CD14-positive monocyte (primary cell): Measurements from ENCODE around the gene ARMH3. TPM values are rescaled to one million over a fixed set of nuclear protein-coding genes. Genes with fewer than 3 reads are reported as not detected.

Source experiments
- DNase-seq, 3 donors: peaks; one replicate each; pipeline ENCODE4 v3.0.0-alpha.2; 2011 to 2022
- H2AFZ ChIP-seq: 2 replicates; pipeline ENCODE4 v1.6.0; 2012; ENCODE audit warnings: mild to moderate bottlenecking, low read depth, low read length, inconsistent platforms; ENCODE audit not compliant: insufficient read depth, poor library complexity, severe bottlenecking
- H3K27ac ChIP-seq, 2 donors: 1 replicate in 1 of 2; 2 replicates in 1 of 2; pipeline ENCODE4 v1.5.1; 2012 to 2013; ENCODE audit warnings: low read length in 2 of 2, control low read depth in 1 of 2, inconsistent platforms in 1 of 2, low read depth in 1 of 2, mild to moderate bottlenecking in 1 of 2
- H3K27me3 ChIP-seq, 2 donors: one replicate each; pipeline versions ENCODE4 v1.6.0 to v1.6.1; 2011 to 2013; ENCODE audit warnings: low read length in 2 of 2; ENCODE audit not compliant: control insufficient read depth in 2 of 2, insufficient read depth in 2 of 2
- H3K36me3 ChIP-seq, 2 donors: replicated peaks in 1 of 2; 1 replicate in 1 of 2; 2 replicates in 1 of 2; pipeline versions ENCODE4 v1.5.1 to v1.6.1; 2012 to 2013; ENCODE audit warnings: low read length in 2 of 2, control low read depth in 1 of 2, inconsistent platforms in 1 of 2, mild to moderate bottlenecking in 1 of 2; ENCODE audit not compliant: insufficient read depth in 2 of 2, control insufficient read depth in 1 of 2
- H3K4me1 ChIP-seq, 2 donors: 1 replicate in 1 of 2; 2 replicates in 1 of 2; pipeline versions ENCODE4 v1.5.1 to v1.6.1; 2012 to 2013; ENCODE audit warnings: low read length in 2 of 2, control low read depth in 1 of 2, inconsistent platforms in 1 of 2, mild to moderate bottlenecking in 1 of 2, moderate library complexity in 1 of 2; ENCODE audit not compliant: insufficient read depth in 2 of 2, control insufficient read depth in 1 of 2
- H3K4me2 ChIP-seq: replicated peaks from 2 replicates; pipeline ENCODE3; 2012; ENCODE audit warnings: low read length, moderate library complexity, mild to moderate bottlenecking; ENCODE audit not compliant: poor library complexity, severe bottlenecking; ENCODE audit errors: extremely low read depth
- H3K4me3 ChIP-seq, 3 experiments: fragments of 200-600 bp in 1 of 3; sonication (generic) in 1 of 3; replicated peaks in 1 of 3; 1 replicate in 2 of 3; 2 replicates in 1 of 3; pipeline ENCODE4 v1.5.1; 2011 to 2013; ENCODE audit warnings: low read length in 3 of 3, mild to moderate bottlenecking in 3 of 3, control low read depth in 2 of 3, low read depth in 2 of 3, inconsistent platforms in 1 of 3, moderate library complexity in 1 of 3
- H3K79me2 ChIP-seq: 2 replicates; pipeline ENCODE4 v1.6.0; 2012; ENCODE audit warnings: mild to moderate bottlenecking, control low read depth, inconsistent platforms, low read length, moderate library complexity; ENCODE audit not compliant: insufficient read depth
- H3K9ac ChIP-seq: 2 replicates; pipeline ENCODE4 v1.6.0; 2017; ENCODE audit warnings: low read length, mild to moderate bottlenecking; ENCODE audit not compliant: insufficient read depth, poor library complexity, severe bottlenecking
- H3K9me3 ChIP-seq, 2 donors: replicated peaks in 1 of 2; 1 replicate in 1 of 2; 2 replicates in 1 of 2; pipeline versions ENCODE4 v1.5.1 to v1.6.1; 2012 to 2013; ENCODE audit warnings: low read length in 2 of 2, control low read depth in 1 of 2; ENCODE audit not compliant: control insufficient read depth in 1 of 2, insufficient read depth in 1 of 2
- H4K20me1 ChIP-seq: 2 replicates; pipeline ENCODE4 v1.6.0; 2012; ENCODE audit warnings: mild to moderate bottlenecking, low read length, control low read depth, moderate library complexity; ENCODE audit not compliant: insufficient read depth
- H3K27ac Mint-ChIP-seq, 7 donors: one replicate each; pipeline ENCODE4 v1.8.0; 2020; ENCODE audit warnings: mild to moderate bottlenecking in 7 of 7, mixed read lengths in 7 of 7, moderate library complexity in 6 of 7, inconsistent platforms in 2 of 7
- H3K27me3 Mint-ChIP-seq, 3 donors: one replicate each; pipeline ENCODE4 v1.8.0; 2021 to 2022; ENCODE audit warnings: low read depth in 3 of 3, mild to moderate bottlenecking in 3 of 3, mixed read lengths in 3 of 3, moderate library complexity in 3 of 3, inconsistent platforms in 1 of 3
- H3K36me3 Mint-ChIP-seq, 2 donors: one replicate each; pipeline ENCODE4 v1.8.0; 2020; ENCODE audit warnings: mixed read lengths in 2 of 2, inconsistent platforms in 1 of 2, mild to moderate bottlenecking in 1 of 2
- H3K4me1 Mint-ChIP-seq: one replicate; pipeline ENCODE4 v1.8.0; 2020; ENCODE audit warnings: mild to moderate bottlenecking, mixed read lengths
- H3K4me3 Mint-ChIP-seq, 2 donors: one replicate each; pipeline ENCODE4 v1.8.0; 2020; ENCODE audit warnings: mild to moderate bottlenecking in 2 of 2, mixed read lengths in 2 of 2, moderate library complexity in 1 of 2
- H3K9me3 Mint-ChIP-seq, 7 donors: one replicate each; pipeline ENCODE4 v1.8.0; 2020 to 2022; ENCODE audit warnings: mixed read lengths in 7 of 7, mild to moderate bottlenecking in 6 of 7, moderate library complexity in 6 of 7, inconsistent platforms in 2 of 7
- WGBS: methylation state at CpG from one replicate; pipeline ENCODE4 v1.1.5; 2013; ENCODE audit warnings: missing lambda C conversion rate; ENCODE audit not compliant: insufficient coverage; 5-methylcytosine and 5-hydroxymethylcytosine counted together
- intact Hi-C, 2 donors: fragments of 100-400 bp; cut with micrococcal nuclease; formaldehyde crosslinking; loops; one replicate each; pipeline versions ENCODE4 v1.15.0 to v1.15.1; 2023
- polyA plus RNA-seq, 3 donors: library from polyadenylated mRNA; depleted of rRNA in 1 of 3; unstranded in 2 of 3; stranded (reverse) in 1 of 3; fragments of 300-500 nt in 2 of 3; fragments of >200 nt in 1 of 3; fragmentation: Illumina TruSeq in 2 of 3; gene quantifications; 1 replicate in 2 of 3; 2 replicates in 1 of 3; pipeline ENCODE4 v1.2.3, GENCODE V29; 2012 to 2021
- TF ChIP-seq, protein P1 (sequence below): fragments of 200-600 bp; IDR thresholded peaks from one replicate; pipeline ENCODE4 v1.8.0; 2022; ENCODE audit warnings: antibody characterized with exemption, mild to moderate bottlenecking

ARMH3 gene
- polyA plus RNA-seq, 3 donors, result 20.4 to 26.3 (median 22.1) TPM

DNA sequence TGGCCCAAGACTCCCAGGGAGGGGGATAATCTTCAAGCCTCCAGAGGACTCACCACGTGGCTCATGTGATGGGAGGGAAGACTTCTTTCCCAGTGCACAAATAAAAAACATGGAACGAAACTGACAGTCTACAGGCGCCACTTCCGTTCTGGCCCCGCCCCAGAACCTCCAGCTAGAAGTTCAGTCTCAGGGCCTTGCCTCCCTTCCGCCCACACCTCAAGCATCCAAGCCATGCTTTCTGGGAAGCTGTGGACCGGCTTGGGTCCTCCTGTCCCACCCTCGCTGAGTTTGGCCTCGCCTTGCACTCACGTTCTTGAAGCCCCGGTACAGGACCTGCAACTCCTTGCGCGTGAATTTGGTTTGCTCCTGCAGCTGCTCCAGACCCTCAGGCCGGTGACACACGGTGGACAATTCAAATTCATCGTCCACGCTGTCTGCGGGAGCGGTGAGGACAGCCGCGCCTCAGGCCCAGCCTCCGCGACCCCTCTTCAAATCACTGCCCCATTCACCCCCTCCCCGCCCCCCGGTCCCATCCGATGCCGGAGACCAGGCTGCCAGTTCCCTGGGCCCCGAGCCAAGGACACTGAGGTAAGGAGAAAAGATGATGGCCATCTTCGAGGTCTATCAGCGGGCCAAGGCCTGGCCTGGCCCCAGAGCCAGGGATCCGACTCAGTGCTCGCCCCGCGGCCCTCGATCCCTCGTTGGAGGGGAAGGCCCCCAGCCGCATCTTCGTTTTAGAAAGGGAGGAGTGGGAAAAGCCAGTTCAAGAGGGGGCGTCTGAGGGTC lies 227.0 kb downstream of the ARMH3 start:
- Histone ChIP-seq H2AFZ (no peak overlapping the region), H3K36me3 (peaks cover 0 to 9% of the 10 kb centered on the region in 2 donors), H3K4me2 (peak overlapping the region; percentile 89), H4K20me1 (peaks cover 8% of the 10 kb centered on the region), H3K79me2 (no peaks in the 10 kb centered on the region), H3K27ac (no peak overlapping the region), H3K4me3 (peak overlapping the region in 1 of 3 experiments; percentile 50), H3K9me3 (no peaks in the 10 kb centered on the region), H3K9ac (no peak overlapping the region), H3K4me1 (peaks cover 35 to 38% of the 10 kb centered on the region in 2 donors), H3K27me3 (no peaks in the 10 kb centered on the region)
- Mint-ChIP-seq H3K27me3 (peaks cover 0 to 2% (median 0%) of the 10 kb centered on the region in 3 donors), H3K4me1 (peaks cover 38% of the 10 kb centered on the region), H3K27ac (peak overlapping the region in 1 of 7 donors; percentile 3), H3K36me3 (peaks cover 10 to 13% of the 10 kb centered on the region in 2 donors), H3K4me3 (peak overlapping the region; percentile 21 to 31), H3K9me3 (no peaks in the 10 kb centered on the region)
- WGBS, result 77% methylated on average over 28 of the region's 39 CpGs
- TF ChIP-seq, protein P1, sequence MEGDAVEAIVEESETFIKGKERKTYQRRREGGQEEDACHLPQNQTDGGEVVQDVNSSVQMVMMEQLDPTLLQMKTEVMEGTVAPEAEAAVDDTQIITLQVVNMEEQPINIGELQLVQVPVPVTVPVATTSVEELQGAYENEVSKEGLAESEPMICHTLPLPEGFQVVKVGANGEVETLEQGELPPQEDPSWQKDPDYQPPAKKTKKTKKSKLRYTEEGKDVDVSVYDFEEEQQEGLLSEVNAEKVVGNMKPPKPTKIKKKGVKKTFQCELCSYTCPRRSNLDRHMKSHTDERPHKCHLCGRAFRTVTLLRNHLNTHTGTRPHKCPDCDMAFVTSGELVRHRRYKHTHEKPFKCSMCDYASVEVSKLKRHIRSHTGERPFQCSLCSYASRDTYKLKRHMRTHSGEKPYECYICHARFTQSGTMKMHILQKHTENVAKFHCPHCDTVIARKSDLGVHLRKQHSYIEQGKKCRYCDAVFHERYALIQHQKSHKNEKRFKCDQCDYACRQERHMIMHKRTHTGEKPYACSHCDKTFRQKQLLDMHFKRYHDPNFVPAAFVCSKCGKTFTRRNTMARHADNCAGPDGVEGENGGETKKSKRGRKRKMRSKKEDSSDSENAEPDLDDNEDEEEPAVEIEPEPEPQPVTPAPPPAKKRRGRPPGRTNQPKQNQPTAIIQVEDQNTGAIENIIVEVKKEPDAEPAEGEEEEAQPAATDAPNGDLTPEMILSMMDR, result no peak
- intact Hi-C loops, result no loop called here
- no peak for DNase-seq

DNA sequence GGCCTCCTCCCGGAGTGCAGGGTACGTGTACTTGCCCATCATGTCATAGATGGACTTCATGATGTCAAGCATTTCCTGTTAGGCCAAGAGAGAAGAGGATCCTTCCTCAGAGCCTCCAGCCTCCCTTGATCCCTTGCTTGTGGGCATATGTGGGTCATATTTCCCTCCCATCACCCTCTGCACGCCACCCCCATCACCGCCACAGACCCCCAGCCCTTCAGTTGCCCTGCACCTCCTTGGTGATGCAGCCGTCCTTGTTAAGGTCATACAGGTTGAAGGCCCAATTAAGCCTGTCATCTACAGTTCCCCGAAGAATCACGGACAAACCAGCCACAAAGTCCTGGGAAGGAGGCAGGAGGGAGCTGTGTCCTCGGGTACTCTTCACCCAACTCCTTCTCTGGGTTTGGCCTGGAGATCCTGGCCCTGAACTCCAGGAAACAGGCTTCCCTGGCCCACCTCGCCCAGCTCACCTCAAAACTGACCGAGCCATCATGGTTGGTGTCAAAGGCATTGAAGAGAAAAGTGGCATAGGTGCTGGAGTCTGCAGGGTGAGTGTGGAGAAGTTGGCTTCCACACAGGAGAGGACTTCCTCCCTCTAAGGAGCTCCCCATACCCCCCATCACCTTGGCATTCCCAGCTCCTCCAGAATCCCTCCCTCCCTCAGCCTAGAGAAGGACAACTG lies 227.9 kb downstream of the ARMH3 start:
- no peak overlapping the region for H2AFZ ChIP-seq
- Mint-ChIP-seq H3K36me3 (peaks cover 10 to 12% of the 10 kb centered on the region in 2 donors), H3K4me3 (no peak overlapping the region), H3K27ac (peak overlapping the region in 2 of 7 donors; percentile 8 to 38), H3K9me3 (no peaks in the 10 kb centered on the region), H3K4me1 (peaks cover 30% of the 10 kb centered on the region), H3K27me3 (peaks cover 0 to 2% (median 0%) of the 10 kb centered on the region in 3 donors)
- intact Hi-C loops, result no loop called here
- H3K4me1 ChIP-seq, result peaks cover 32 to 33% of the 10 kb centered on the region in 2 donors
- peaks cover 6% of the 10 kb centered on the region for H4K20me1 ChIP-seq
- TF ChIP-seq, protein P1, result no peak
- peak in 1 of 3 donors; percentile 5 for DNase-seq
- no peak overlapping the region for H3K9ac ChIP-seq
- no peaks in the 10 kb centered on the region for H3K27me3 ChIP-seq
- no peak overlapping the region for H3K4me3 ChIP-seq
- WGBS, result 100% methylated on average over 1 of the region's 10 CpGs
- H3K36me3 ChIP-seq, result peaks cover 0 to 9% of the 10 kb centered on the region in 2 donors
- no peak overlapping the region for H3K27ac ChIP-seq
- no peaks in the 10 kb centered on the region for H3K9me3 ChIP-seq
- no peaks in the 10 kb centered on the region for H3K79me2 ChIP-seq
- H3K4me2 ChIP-seq, result no peak overlapping the region
